H1 (cell line): ENCODE results near the gene CDK5RAP3.

ENCODE experiments used
- CEBPB ChIP-seq: IDR thresholded peaks from 2 replicates; pipeline ENCODE4 v1.6.1; 2012; ENCODE audit warnings: low read depth, low read length
- CHD1 ChIP-seq: IDR thresholded peaks from 2 replicates; pipeline ENCODE4 v1.6.1; 2012; ENCODE audit warnings: low read depth, low read length, improper control_type of control experiment
- CTCF ChIP-seq, 3 experiments: IDR thresholded peaks; 1 replicate in 2 of 3; 2 replicates in 1 of 3; pipeline versions ENCODE4 v1.5.1 to v1.6.1; 2011; ENCODE audit warnings: low read length in 3 of 3, mild to moderate bottlenecking in 3 of 3, inconsistent platforms in 2 of 3, low read depth in 1 of 3, moderate library complexity in 1 of 3; ENCODE audit not compliant: insufficient read depth in 1 of 3; ENCODE audit errors: control extremely low read depth in 1 of 3
- EP300 ChIP-seq, 2 experiments: IDR thresholded peaks; 1 replicate in 1 of 2; 2 replicates in 1 of 2; pipeline ENCODE4 v1.6.1; 2011 to 2012; ENCODE audit warnings: low read depth in 2 of 2, low read length in 2 of 2, mild to moderate bottlenecking in 2 of 2, borderline replicate concordance in 1 of 2, inconsistent platforms in 1 of 2, moderate library complexity in 1 of 2
- EZH2 ChIP-seq: fragments of 200-600 bp; sonication (generic); IDR thresholded peaks from 2 replicates; pipeline ENCODE4 v1.7.1; 2012; ENCODE audit warnings: low read depth, mild to moderate bottlenecking, moderate library complexity, low read length, inconsistent platforms; ENCODE audit not compliant: severe bottlenecking
- JUN ChIP-seq: IDR thresholded peaks from 2 replicates; pipeline ENCODE4 v1.6.1; 2011; ENCODE audit warnings: low read depth, mild to moderate bottlenecking, improper control_type of control experiment, low read length
- MAFK ChIP-seq: IDR thresholded peaks from 2 replicates; pipeline ENCODE4 v1.6.1; 2012; ENCODE audit warnings: low read depth, mild to moderate bottlenecking, improper control_type of control experiment, low read length
- POLR2A ChIP-seq, 2 experiments: IDR thresholded peaks; 1 replicate in 1 of 2; 2 replicates in 1 of 2; pipeline ENCODE4 v1.6.1; 2011; ENCODE audit warnings: low read depth in 2 of 2, low read length in 2 of 2, mild to moderate bottlenecking in 2 of 2; ENCODE audit errors: control extremely low read depth in 1 of 2
- POLR2AphosphoS5 ChIP-seq: IDR thresholded peaks from 2 replicates; pipeline ENCODE4 v1.6.1; 2011; ENCODE audit warnings: low read depth, low read length
- RAD21 ChIP-seq, 2 experiments: IDR thresholded peaks in 1 of 2; conservative IDR thresholded peaks in 1 of 2; 2 replicates each; pipeline ENCODE4 v1.6.1; 2011; ENCODE audit warnings: low read depth in 2 of 2, low read length in 2 of 2, improper control_type of control experiment in 1 of 2, inconsistent platforms in 1 of 2, mild to moderate bottlenecking in 1 of 2, moderate library complexity in 1 of 2
- SIN3A ChIP-seq, 2 experiments: IDR thresholded peaks in 1 of 2; conservative IDR thresholded peaks in 1 of 2; 2 replicates each; pipeline ENCODE4 v1.6.1; 2011 to 2012; ENCODE audit warnings: low read length in 2 of 2, improper control_type of control experiment in 1 of 2, low read depth in 1 of 2, mild to moderate bottlenecking in 1 of 2
- USF2 ChIP-seq: IDR thresholded peaks from 2 replicates; pipeline ENCODE4 v1.6.1; 2011; ENCODE audit warnings: low read length, improper control_type of control experiment

GRCh38 chr17:47935961-47936360 is 35.0 kb upstream of the CDK5RAP3 start:
- TF ChIP-seq RAD21 (IDR thresholded peaks at IDR 0.05 in 1 of 2, conservative IDR thresholded peaks at IDR 0.05 in 1 of 2; ENCODE audit: low read depth in 2 of 2, low read length in 2 of 2) (no peak), EZH2 (no peak), CTCF (IDR thresholded peaks at IDR 0.05; ENCODE audit: control extremely low read depth in 1 of 3, insufficient read depth in 1 of 3, low read depth in 1 of 3, low read length in 3 of 3) (no peak), POLR2AphosphoS5 (no peak), POLR2A (IDR thresholded peaks at IDR 0.05; ENCODE audit: control extremely low read depth in 1 of 2, low read depth in 2 of 2, low read length in 2 of 2) (no peak), CHD1 (no peak), EP300 (IDR thresholded peaks at IDR 0.05; ENCODE audit: borderline replicate concordance in 1 of 2, low read depth in 2 of 2, low read length in 2 of 2) (no peak), CEBPB (no peak), MAFK (no peak), SIN3A (conservative IDR thresholded peaks at IDR 0.05 in 1 of 2, IDR thresholded peaks at IDR 0.05 in 1 of 2; ENCODE audit: low read depth in 1 of 2, low read length in 2 of 2) (no peak), JUN (no peak), USF2 (no peak)
